Nephron (organoid): ENCODE data around the gene TBC1D5.

Experiments
- H3K27ac Mint-ChIP-seq, 3 experiments: 2 replicates each; pipeline ENCODE4 v1.8.0; 2020; ENCODE audit warnings: mixed read lengths in 3 of 3, mild to moderate bottlenecking in 2 of 3, moderate library complexity in 1 of 3
- H3K27me3 Mint-ChIP-seq: 2 replicates; pipeline ENCODE4 v1.8.0; 2021; ENCODE audit warnings: low read depth, mild to moderate bottlenecking, moderate library complexity, mixed read lengths
- H3K36me3 Mint-ChIP-seq: 2 replicates; pipeline ENCODE4 v1.8.0; 2020; ENCODE audit warnings: low read depth, mixed read lengths
- H3K4me1 Mint-ChIP-seq: 2 replicates; pipeline ENCODE4 v1.8.0; 2020; ENCODE audit warnings: mixed read lengths
- H3K4me3 Mint-ChIP-seq, 3 experiments: 2 replicates each; pipeline ENCODE4 v1.8.0; 2020; ENCODE audit warnings: mild to moderate bottlenecking in 3 of 3, mixed read lengths in 3 of 3, moderate library complexity in 2 of 3
- H3K9me3 Mint-ChIP-seq: 2 replicates; pipeline ENCODE4 v1.8.0; 2020; ENCODE audit warnings: mixed read lengths
- TF ChIP-seq, protein P1 (sequence below), 3 experiments: fragments of 200-600 bp; sonication (generic); IDR thresholded peaks; one replicate each; pipeline ENCODE4 v1.5.0; 2021; ENCODE audit warnings: antibody characterized with exemption in 3 of 3; ENCODE audit not compliant: unreplicated experiment in 3 of 3

The TBC1D5 gene

DNA sequence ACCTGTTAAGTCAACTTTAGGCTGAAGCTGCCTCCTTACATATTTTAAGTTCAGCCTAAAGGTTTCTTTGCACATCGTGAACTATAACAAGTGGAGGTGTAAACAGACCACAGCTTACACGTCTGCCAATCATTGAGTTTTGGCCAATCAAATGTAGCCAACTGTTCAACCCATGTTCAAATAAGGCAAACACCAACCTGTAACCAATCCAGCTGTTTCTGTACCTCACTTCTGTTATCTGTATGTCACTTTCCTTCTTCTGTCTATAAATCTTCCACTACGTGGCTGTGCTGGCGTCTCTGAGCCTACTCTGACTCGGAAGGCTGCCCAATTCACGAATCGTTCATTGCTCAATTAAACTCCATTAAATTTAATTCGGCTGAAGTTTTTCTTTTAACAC lies 356.0 kb downstream of the TBC1D5 start:
- H3K27ac Mint-ChIP-seq = no peak overlapping the region
- TF ChIP-seq, protein P1, sequence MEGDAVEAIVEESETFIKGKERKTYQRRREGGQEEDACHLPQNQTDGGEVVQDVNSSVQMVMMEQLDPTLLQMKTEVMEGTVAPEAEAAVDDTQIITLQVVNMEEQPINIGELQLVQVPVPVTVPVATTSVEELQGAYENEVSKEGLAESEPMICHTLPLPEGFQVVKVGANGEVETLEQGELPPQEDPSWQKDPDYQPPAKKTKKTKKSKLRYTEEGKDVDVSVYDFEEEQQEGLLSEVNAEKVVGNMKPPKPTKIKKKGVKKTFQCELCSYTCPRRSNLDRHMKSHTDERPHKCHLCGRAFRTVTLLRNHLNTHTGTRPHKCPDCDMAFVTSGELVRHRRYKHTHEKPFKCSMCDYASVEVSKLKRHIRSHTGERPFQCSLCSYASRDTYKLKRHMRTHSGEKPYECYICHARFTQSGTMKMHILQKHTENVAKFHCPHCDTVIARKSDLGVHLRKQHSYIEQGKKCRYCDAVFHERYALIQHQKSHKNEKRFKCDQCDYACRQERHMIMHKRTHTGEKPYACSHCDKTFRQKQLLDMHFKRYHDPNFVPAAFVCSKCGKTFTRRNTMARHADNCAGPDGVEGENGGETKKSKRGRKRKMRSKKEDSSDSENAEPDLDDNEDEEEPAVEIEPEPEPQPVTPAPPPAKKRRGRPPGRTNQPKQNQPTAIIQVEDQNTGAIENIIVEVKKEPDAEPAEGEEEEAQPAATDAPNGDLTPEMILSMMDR (IDR thresholded peaks at IDR 0.05; ENCODE audit: unreplicated experiment in 3 of 3) = no peak
- peaks cover 1% of the 10 kb centered on the region for H3K9me3 Mint-ChIP-seq
- no peaks in the 10 kb centered on the region for H3K4me1 Mint-ChIP-seq
- H3K4me3 Mint-ChIP-seq = no peak overlapping the region
- H3K36me3 Mint-ChIP-seq = peaks cover 18% of the 10 kb centered on the region
- H3K27me3 Mint-ChIP-seq = no peaks in the 10 kb centered on the region

DNA sequence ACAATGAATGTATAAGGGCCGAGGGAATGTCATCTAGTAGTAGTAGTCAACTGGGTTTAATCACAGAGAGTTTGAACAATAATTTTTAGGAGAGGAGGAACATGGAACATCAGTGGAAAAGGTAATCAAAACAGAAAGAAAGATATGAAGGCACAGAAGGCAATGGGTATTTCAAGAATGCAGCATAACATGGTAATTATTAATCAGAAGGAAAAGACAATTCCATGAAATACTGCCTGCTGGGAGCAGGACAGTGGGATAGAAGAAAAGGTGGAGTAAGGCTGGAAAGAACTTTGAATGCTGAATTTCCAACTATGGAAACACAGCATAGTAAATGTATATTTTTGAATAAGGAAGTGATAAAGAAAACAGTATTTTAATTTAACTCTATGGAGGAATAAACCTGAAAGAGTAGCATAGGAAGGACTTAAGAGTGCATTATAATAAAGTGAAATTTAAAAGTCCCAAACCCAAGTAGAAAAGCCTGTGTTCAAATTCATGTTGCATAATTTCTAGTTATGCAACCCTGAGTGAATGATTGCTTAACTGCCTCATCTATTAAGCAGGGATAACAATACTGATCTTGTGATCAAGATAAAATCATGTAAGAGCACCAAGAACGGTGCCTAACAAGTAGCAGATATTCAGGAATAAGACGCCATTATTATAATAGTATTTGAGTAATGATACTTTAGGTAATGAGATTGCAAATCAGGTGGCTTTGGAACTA lies 357.7 kb downstream of the TBC1D5 start:
- TF ChIP-seq, protein P1 (IDR thresholded peaks at IDR 0.05; ENCODE audit: unreplicated experiment in 3 of 3) = no peak
- Mint-ChIP-seq H3K4me3 (no peak overlapping the region), H3K27ac (peak overlapping the region; percentile 56 to 86 (median 71)), H3K27me3 (no peaks in the 10 kb centered on the region), H3K36me3 (peaks cover 5% of the 10 kb centered on the region), H3K9me3 (no peaks in the 10 kb centered on the region), H3K4me1 (no peaks in the 10 kb centered on the region)

DNA sequence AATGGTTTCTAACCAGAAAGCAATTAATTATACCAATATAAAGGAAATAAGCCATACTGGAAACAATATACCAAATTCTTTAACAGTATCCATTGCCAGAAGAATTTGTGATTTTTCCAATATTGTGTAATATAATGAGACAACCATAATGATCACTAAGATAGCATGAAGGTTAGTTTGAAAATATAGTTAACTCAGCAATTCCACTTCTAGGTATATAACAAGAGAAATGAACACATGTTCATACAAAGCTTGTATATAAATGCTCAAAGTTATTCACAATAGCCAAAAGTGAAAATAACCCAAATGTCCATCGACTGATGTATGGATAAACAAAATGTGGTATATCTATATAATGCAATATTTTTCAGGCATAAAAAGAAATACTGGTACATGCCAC lies 369.1 kb downstream of the TBC1D5 start:
- H3K4me3 Mint-ChIP-seq = no peak overlapping the region
- H3K9me3 Mint-ChIP-seq = no peaks in the 10 kb centered on the region
- H3K27me3 Mint-ChIP-seq = no peaks in the 10 kb centered on the region
- TF ChIP-seq, protein P1 (IDR thresholded peaks at IDR 0.05; ENCODE audit: unreplicated experiment in 3 of 3) = no peak
- H3K4me1 Mint-ChIP-seq = no peaks in the 10 kb centered on the region
- no peak overlapping the region for H3K27ac Mint-ChIP-seq
- H3K36me3 Mint-ChIP-seq = peaks cover 9% of the 10 kb centered on the region

DNA sequence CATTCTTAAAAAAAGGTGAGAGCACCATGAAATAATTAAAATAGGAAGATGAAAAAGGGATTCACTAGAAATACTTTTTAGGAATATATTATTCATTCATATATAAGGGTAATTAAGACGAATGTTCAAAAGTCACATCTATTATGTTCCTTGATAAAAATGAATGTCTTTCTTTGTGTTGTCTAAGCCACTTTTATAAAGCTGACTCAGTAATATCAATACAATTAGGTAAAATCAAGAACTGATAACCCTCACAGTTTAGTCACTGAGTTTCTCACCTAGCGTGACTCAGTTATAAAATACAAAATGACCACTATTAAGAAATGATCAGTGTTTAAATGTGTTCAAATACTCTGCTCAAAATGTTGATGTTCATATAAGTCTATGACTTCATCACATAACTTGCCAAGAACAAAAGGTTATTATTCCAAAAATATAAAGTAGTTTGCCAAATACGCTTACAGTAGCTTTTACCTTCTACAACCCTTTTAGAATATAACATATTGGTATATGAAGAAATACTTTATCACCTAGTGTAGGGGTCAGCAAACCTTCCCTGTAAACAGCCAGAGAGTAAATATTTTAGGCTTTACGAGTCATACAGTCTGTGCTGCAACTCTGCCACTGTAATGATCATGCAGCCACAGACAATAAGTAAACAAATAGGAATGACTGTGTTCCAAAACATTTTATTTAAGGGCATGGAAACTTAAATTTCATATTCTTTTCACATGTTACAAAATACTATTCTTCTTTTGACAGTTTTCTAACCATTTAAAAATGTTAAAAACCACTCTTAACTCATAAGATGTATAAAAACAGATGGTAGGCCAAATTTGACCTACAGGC lies 369.8 kb downstream of the TBC1D5 start:
- Mint-ChIP-seq H3K27ac (no peak overlapping the region), H3K4me3 (no peak overlapping the region), H3K9me3 (no peaks in the 10 kb centered on the region), H3K4me1 (no peaks in the 10 kb centered on the region), H3K27me3 (no peaks in the 10 kb centered on the region), H3K36me3 (peaks cover 9% of the 10 kb centered on the region)
- TF ChIP-seq, protein P1 (IDR thresholded peaks at IDR 0.05; ENCODE audit: unreplicated experiment in 3 of 3) = no peak

DNA sequence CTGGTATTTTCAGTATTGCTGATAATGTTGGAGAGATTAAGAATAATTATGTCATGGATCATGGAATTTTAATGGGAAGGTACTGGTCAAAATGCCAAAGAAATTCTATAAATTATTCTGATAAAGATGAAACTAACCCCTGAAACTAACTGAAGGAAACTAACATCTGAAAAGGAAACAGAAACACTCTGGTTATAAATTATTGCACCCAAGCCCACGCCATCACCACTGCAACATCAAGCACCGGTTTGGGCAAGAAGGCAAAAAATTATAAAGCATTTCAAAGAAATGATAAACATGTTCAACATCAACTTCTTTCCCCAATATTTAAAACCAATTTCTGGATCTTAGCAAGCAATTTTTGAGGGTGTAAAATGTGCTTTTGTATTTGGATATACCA lies 372.5 kb downstream of the TBC1D5 start:
- Mint-ChIP-seq H3K4me1 (no peaks in the 10 kb centered on the region), H3K4me3 (no peak overlapping the region), H3K27ac (no peak overlapping the region), H3K27me3 (no peaks in the 10 kb centered on the region), H3K9me3 (no peaks in the 10 kb centered on the region), H3K36me3 (peaks cover 9% of the 10 kb centered on the region)
- TF ChIP-seq, protein P1 (IDR thresholded peaks at IDR 0.05; ENCODE audit: unreplicated experiment in 3 of 3) = no peak
